Measurements from ENCODE around the gene NTHL1.

Gene NTHL1

GRCh38 chr16:2048116-2048543 lies 496 bp upstream of the NTHL1 start:
- Histone ChIP-seq H3K4me3 (ENCODE audit: extremely low read depth, insufficient read depth, low read length, poor library complexity, severe bottlenecking) (peak overlapping the region; percentile 94), H3K4me1 (ENCODE audit: control insufficient read depth, insufficient read depth, low read length, poor library complexity, severe bottlenecking) (peaks cover 4% of the 10 kb centered on the region), H3K36me3 (ENCODE audit: control insufficient read depth, insufficient read depth, low read length) (peaks cover 34% of the 10 kb centered on the region), H3K27ac (ENCODE audit: low read depth, low read length, severe bottlenecking) (no peak overlapping the region), H3K9me3 (ENCODE audit: control insufficient read depth, low read length) (no peaks in the 10 kb centered on the region)
- 2% methylated on average over 25 to 26 of the region's 30 CpGs for WGBS, 2 experiments (ENCODE audit: insufficient coverage in 2 of 2)

GRCh38 chr16:2046893-2047329 lies 723 bp downstream of the NTHL1 start:
- Histone ChIP-seq H3K27ac (ENCODE audit: low read depth, low read length, severe bottlenecking) (no peak overlapping the region), H3K9me3 (ENCODE audit: control insufficient read depth, low read length) (no peaks in the 10 kb centered on the region), H3K36me3 (ENCODE audit: control insufficient read depth, insufficient read depth, low read length) (peaks cover 22% of the 10 kb centered on the region), H3K4me3 (ENCODE audit: extremely low read depth, insufficient read depth, low read length, poor library complexity, severe bottlenecking) (peak overlapping the region; percentile 94), H3K4me1 (ENCODE audit: control insufficient read depth, insufficient read depth, low read length, poor library complexity, severe bottlenecking) (peaks cover 4% of the 10 kb centered on the region)
- whole genome bisulfite sequencing, 2 experiments (ENCODE audit: insufficient coverage in 2 of 2): 46 to 47% methylated on average over 8 of the region's 8 CpGs

- Histone ChIP-seq H3K4me1 (ENCODE audit: control insufficient read depth, insufficient read depth, low read length, poor library complexity, severe bottlenecking) (peaks cover 4% of the 10 kb centered on the region), H3K27ac (ENCODE audit: low read depth, low read length, severe bottlenecking) (no peak overlapping the region), H3K4me3 (ENCODE audit: extremely low read depth, insufficient read depth, low read length, poor library complexity, severe bottlenecking) (peak overlapping the region; percentile 94), H3K9me3 (ENCODE audit: control insufficient read depth, low read length) (no peaks in the 10 kb centered on the region), H3K36me3 (ENCODE audit: control insufficient read depth, insufficient read depth, low read length) (peaks cover 15% of the 10 kb centered on the region)
- WGBS, 2 experiments (ENCODE audit: insufficient coverage in 2 of 2): 96 to 98% methylated on average over 14 of the region's 21 CpGs
These were observed 1.4 kb downstream of the NTHL1 start for GRCh38 chr16:2045965-2046892.

- 95 to 98% methylated on average over 18 to 20 of the region's 22 CpGs for WGBS, 2 experiments (ENCODE audit: insufficient coverage in 2 of 2)
These were observed 3.1 kb downstream of the NTHL1 start for GRCh38 chr16:2044541-2044940.

GRCh38 chr16:2043667-2044451 lies 3.8 kb downstream of the NTHL1 start:
- peaks cover 5% of the 10 kb centered on the region for H3K36me3 ChIP-seq (ENCODE audit: control insufficient read depth, insufficient read depth, low read length)
- H3K4me1 ChIP-seq (ENCODE audit: control insufficient read depth, insufficient read depth, low read length, poor library complexity, severe bottlenecking): peaks cover 10% of the 10 kb centered on the region
- no peak overlapping the region for H3K4me3 ChIP-seq (ENCODE audit: extremely low read depth, insufficient read depth, low read length, poor library complexity, severe bottlenecking)
- no peaks in the 10 kb centered on the region for H3K9me3 ChIP-seq (ENCODE audit: control insufficient read depth, low read length)
- 93 to 94% methylated on average over 11 to 20 of the region's 26 CpGs for whole genome bisulfite sequencing, 2 experiments (ENCODE audit: insufficient coverage in 2 of 2)
- no peak overlapping the region for H3K27ac ChIP-seq (ENCODE audit: low read depth, low read length, severe bottlenecking)

More at GRCh38 chr16:2044541-2044940, 3.1 kb downstream of the NTHL1 start:
- Histone ChIP-seq H3K36me3 (ENCODE audit: control insufficient read depth, insufficient read depth, low read length) (peaks cover 4% of the 10 kb centered on the region), H3K4me3 (ENCODE audit: extremely low read depth, insufficient read depth, low read length, poor library complexity, severe bottlenecking) (no peak overlapping the region), H3K9me3 (ENCODE audit: control insufficient read depth, low read length) (no peaks in the 10 kb centered on the region), H3K4me1 (ENCODE audit: control insufficient read depth, insufficient read depth, low read length, poor library complexity, severe bottlenecking) (peaks cover 4% of the 10 kb centered on the region), H3K27ac (ENCODE audit: low read depth, low read length, severe bottlenecking) (no peak overlapping the region)

GRCh38 chr16:2042986-2043666 lies 4.5 kb downstream of the NTHL1 start:
- peaks cover 11% of the 10 kb centered on the region for H3K36me3 ChIP-seq (ENCODE audit: control insufficient read depth, insufficient read depth, low read length)
- H3K9me3 ChIP-seq (ENCODE audit: control insufficient read depth, low read length): no peaks in the 10 kb centered on the region
- peaks cover 10% of the 10 kb centered on the region for H3K4me1 ChIP-seq (ENCODE audit: control insufficient read depth, insufficient read depth, low read length, poor library complexity, severe bottlenecking)
- H3K4me3 ChIP-seq (ENCODE audit: extremely low read depth, insufficient read depth, low read length, poor library complexity, severe bottlenecking): no peak overlapping the region
- WGBS, 2 experiments (ENCODE audit: insufficient coverage in 2 of 2): 96% methylated on average over 10 to 11 of the region's 11 CpGs
- no peak overlapping the region for H3K27ac ChIP-seq (ENCODE audit: low read depth, low read length, severe bottlenecking)

- Histone ChIP-seq H3K9me3 (ENCODE audit: control insufficient read depth, low read length) (no peaks in the 10 kb centered on the region), H3K27ac (ENCODE audit: low read depth, low read length, severe bottlenecking) (no peak overlapping the region), H3K36me3 (ENCODE audit: control insufficient read depth, insufficient read depth, low read length) (peaks cover 18% of the 10 kb centered on the region), H3K4me1 (ENCODE audit: control insufficient read depth, insufficient read depth, low read length, poor library complexity, severe bottlenecking) (peaks cover 10% of the 10 kb centered on the region), H3K4me3 (ENCODE audit: extremely low read depth, insufficient read depth, low read length, poor library complexity, severe bottlenecking) (no peak overlapping the region)
- 93 to 95% methylated on average over 16 of the region's 22 CpGs for WGBS, 2 experiments (ENCODE audit: insufficient coverage in 2 of 2)
These were observed 5.3 kb downstream of the NTHL1 start for GRCh38 chr16:2042171-2042985.

- Histone ChIP-seq H3K4me3 (ENCODE audit: extremely low read depth, insufficient read depth, low read length, poor library complexity, severe bottlenecking) (no peak overlapping the region), H3K27ac (ENCODE audit: low read depth, low read length, severe bottlenecking) (no peak overlapping the region), H3K4me1 (ENCODE audit: control insufficient read depth, insufficient read depth, low read length, poor library complexity, severe bottlenecking) (peaks cover 16% of the 10 kb centered on the region), H3K36me3 (ENCODE audit: control insufficient read depth, insufficient read depth, low read length) (peaks cover 30% of the 10 kb centered on the region), H3K9me3 (ENCODE audit: control insufficient read depth, low read length) (no peaks in the 10 kb centered on the region)
- 92 to 95% methylated on average over 18 to 19 of the region's 20 CpGs for WGBS, 2 experiments (ENCODE audit: insufficient coverage in 2 of 2)
These were observed 6.7 kb downstream of the NTHL1 start for GRCh38 chr16:2040787-2041522.

- H3K4me3 ChIP-seq (ENCODE audit: extremely low read depth, insufficient read depth, low read length, poor library complexity, severe bottlenecking): no peak overlapping the region
- peaks cover 27% of the 10 kb centered on the region for H3K36me3 ChIP-seq (ENCODE audit: control insufficient read depth, insufficient read depth, low read length)
- H3K27ac ChIP-seq (ENCODE audit: low read depth, low read length, severe bottlenecking): no peak overlapping the region
- 90 to 93% methylated on average over 18 of the region's 24 CpGs for WGBS, 2 experiments (ENCODE audit: insufficient coverage in 2 of 2)
- H3K9me3 ChIP-seq (ENCODE audit: control insufficient read depth, low read length): no peaks in the 10 kb centered on the region
- peaks cover 22% of the 10 kb centered on the region for H3K4me1 ChIP-seq (ENCODE audit: control insufficient read depth, insufficient read depth, low read length, poor library complexity, severe bottlenecking)
These were observed 7.4 kb downstream of the NTHL1 start for GRCh38 chr16:2040041-2040786.
